Activated CD4-positive, CD25-positive, alpha-beta regulatory T cell treated with anti-CD3 and anti-CD28 coated beads, Interleukin-2, amount 50 U/mL, for 16 hours (primary cell): ENCODE data around the gene RAD9A.

Source experiments
- DNase-seq: peaks from one replicate; pipeline ENCODE4 v3.0.0-alpha.2; 2020; ENCODE audit warnings: low read depth, low spot score

Gene RAD9A

GRCh38 chr11:67356864-67357561 is 34.8 kb upstream of the RAD9A start:
- DNase-seq = peak; percentile 59

- no peak for DNase-seq
Measured at GRCh38 chr11:67357831-67358670, 33.7 kb upstream of the RAD9A start.

- DNase-seq = no peak
Measured at GRCh38 chr11:67364169-67364568, 27.6 kb upstream of the RAD9A start.

- no peak for DNase-seq
Measured at GRCh38 chr11:67364783-67365722, 26.7 kb upstream of the RAD9A start.

- DNase-seq = no peak
Measured at GRCh38 chr11:67365736-67366444, 25.9 kb upstream of the RAD9A start.

- DNase-seq = no peak
Measured at GRCh38 chr11:67366546-67366945, 25.2 kb upstream of the RAD9A start.

GRCh38 chr11:67366961-67367760 is 24.6 kb upstream of the RAD9A start:
- DNase-seq = no peak

- DNase-seq = no peak
Measured at GRCh38 chr11:67367761-67368227, 24.0 kb upstream of the RAD9A start.

GRCh38 chr11:67368621-67369020 is 23.2 kb upstream of the RAD9A start:
- no peak for DNase-seq

- no peak for DNase-seq
Measured at GRCh38 chr11:67369275-67369674, 22.5 kb upstream of the RAD9A start.

- no peak for DNase-seq
Measured at GRCh38 chr11:67369801-67370284, 21.9 kb upstream of the RAD9A start.

GRCh38 chr11:67370351-67371076 is 21.3 kb upstream of the RAD9A start:
- DNase-seq = no peak

GRCh38 chr11:67371189-67371910 is 20.4 kb upstream of the RAD9A start:
- no peak for DNase-seq

GRCh38 chr11:67371911-67372320 is 19.9 kb upstream of the RAD9A start:
- no peak for DNase-seq

- no peak for DNase-seq
Measured at GRCh38 chr11:67372321-67372992, 19.3 kb upstream of the RAD9A start.

- DNase-seq = no peak
Measured at GRCh38 chr11:67372993-67373647, 18.7 kb upstream of the RAD9A start, which contains the start of gene CLCF1. Gene CLCF1 (minus strand): TSS chr11:67373598. CDS start chr11:67373539, 59 bp downstream.
